ENCODE data around the gene ZNF862.
"Not testable (repeated sequence)": the region's sequence is repeated elsewhere in the genome, so short reads cannot be mapped to it uniquely, and the experiment has no call there.

Gene ZNF862

DNA sequence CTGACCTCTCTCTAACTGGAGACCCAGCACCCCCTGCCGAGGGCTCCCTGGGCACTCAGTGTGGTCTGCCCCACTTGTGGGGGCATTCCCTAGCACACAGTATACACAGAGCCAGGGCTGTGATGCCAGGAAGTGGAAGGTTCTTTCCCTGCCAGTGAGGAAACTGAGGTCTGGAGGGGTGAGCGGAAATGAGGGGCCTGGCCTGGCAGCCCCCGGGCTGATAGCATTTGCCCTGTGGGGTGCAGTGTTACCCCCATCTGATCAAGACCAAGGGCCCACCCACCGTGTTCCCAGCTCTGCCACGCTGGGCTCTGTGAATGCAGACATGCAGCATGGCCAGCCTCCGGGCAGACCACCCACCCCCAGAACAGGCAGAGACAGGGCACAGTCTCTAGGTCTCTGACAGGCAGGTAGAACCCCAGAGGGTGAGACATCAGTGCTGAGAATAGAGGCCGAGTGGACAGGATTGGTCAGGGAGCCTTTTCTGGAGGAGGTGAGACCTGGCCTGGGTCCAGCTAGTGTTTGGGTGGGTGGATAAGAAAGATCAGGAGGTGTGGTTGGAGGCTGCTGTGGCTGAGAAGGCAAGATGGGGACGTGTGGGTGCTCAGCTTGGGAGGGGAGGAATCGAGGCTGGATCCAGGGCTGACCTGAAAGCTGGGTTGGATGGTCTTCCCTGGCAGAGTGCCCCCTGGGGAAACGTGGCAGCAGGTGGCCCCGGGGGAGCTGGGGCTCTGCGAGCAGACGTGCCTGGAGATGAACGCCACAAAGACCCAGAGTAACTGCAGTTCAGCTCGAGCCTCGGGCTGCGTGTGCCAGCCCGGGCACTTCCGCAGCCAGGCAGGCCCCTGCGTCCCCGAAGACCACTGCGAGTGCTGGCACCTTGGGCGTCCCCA is 10.8 kb upstream of the ZNF862 start:
- no peak for DNase-seq (ENCODE audit: low read depth)
- H3K4me3 ChIP-seq (ENCODE audit: low read length): no peak overlapping the region
- no peak for TF ChIP-seq CTCF (IDR thresholded peaks at IDR 0.05; ENCODE audit: insufficient read depth, low read depth, low read length, missing control alignments)

- DNase-seq (ENCODE audit: low read depth): no peak
- TF ChIP-seq CTCF (IDR thresholded peaks at IDR 0.05; ENCODE audit: insufficient read depth, low read depth, low read length, missing control alignments): no peak
- no peak overlapping the region for H3K4me3 ChIP-seq (ENCODE audit: low read length)
These were observed 9.5 kb upstream of the ZNF862 start for GRCh38 chr7:149828357-149829309.

- DNase-seq (ENCODE audit: low read depth); H3K4me3 ChIP-seq (ENCODE audit: low read length): not testable (repeated sequence)
These were observed 7.6 kb upstream of the ZNF862 start for GRCh38 chr7:149830527-149830926.

DNA sequence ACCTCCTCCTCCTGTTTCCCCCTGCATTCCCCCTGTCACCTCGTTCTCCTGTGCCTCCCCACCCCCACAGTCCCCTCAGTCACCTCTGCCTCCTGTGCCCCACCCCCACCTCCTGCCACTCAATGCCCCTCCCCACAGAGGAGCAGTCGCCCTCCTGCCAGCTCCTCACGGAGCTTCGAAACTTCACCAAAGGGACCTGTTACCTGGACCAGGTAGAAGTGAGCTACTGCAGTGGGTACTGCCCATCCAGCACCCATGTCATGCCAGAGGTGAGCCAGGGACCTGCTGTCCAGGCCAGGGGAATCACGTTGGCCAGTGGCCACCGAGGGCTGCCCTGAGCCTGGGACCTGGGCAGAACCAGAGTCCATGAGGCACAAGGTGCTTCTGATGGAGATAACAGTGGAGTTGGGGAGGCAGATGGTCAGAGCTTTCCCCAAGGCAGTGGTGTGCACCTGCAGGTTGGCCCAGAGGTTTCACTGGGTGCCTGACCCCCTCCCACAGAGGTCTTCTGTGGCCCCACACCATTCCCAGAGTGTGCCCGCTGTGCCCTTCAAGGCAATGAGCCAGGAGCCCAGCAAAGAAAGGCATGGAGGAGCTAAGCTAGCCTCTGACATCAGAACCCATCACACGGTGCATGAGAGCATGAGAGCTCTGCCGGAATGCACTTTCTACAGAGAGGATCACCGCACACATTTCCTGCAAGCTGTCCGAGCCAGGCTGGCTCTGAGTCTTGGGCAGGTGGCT is 7.0 kb upstream of the ZNF862 start:
- TF ChIP-seq CTCF (IDR thresholded peaks at IDR 0.05; ENCODE audit: insufficient read depth, low read depth, low read length, missing control alignments): no peak

GRCh38 chr7:149831741-149832219 is 6.4 kb upstream of the ZNF862 start:
- no peak for TF ChIP-seq CTCF (IDR thresholded peaks at IDR 0.05; ENCODE audit: insufficient read depth, low read depth, low read length, missing control alignments)
- H3K4me3 ChIP-seq (ENCODE audit: low read length): no peak overlapping the region
- no peak for DNase-seq (ENCODE audit: low read depth)

More for the DNA sequence above, 7.0 kb upstream of the ZNF862 start:
- H3K4me3 ChIP-seq (ENCODE audit: low read length): no peak overlapping the region
- DNase-seq (ENCODE audit: low read depth): no peak

DNA sequence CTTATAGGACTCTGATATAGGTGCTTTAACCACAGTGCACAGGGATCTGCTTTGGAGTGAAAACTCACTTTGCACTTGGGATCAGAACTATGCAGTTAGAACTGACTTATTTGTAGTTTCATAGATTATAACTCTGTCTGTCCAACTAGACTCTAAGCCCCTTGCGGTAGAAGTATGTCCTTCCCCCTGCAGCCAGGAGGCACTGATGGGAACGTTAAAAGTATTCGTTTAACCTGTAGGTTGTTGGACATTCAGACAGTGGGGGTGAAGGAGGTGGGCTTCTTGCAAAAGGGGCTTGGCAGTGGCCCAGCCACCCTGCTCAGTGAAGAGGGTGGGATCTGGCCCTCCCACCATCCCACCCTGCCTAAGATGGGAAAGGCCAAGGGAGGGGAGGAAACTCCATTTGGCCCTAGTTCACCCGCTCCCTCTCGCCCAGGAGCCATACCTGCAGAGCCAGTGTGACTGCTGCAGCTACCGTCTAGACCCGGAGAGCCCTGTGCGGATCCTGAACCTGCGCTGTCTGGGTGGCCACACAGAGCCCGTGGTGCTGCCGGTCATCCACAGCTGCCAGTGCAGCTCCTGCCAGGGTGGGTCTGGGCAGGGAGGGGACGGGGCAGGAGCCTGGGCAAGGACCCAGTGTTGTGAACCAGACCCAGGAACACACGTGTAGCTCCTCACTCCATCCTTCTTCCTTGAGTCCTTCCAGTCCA is 5.7 kb upstream of the ZNF862 start:
- no peak for DNase-seq (ENCODE audit: low read depth)
- no peak for TF ChIP-seq CTCF (IDR thresholded peaks at IDR 0.05; ENCODE audit: insufficient read depth, low read depth, low read length, missing control alignments)
- H3K4me3 ChIP-seq (ENCODE audit: low read length): no peak overlapping the region
